Measurements from ENCODE around the gene HSDL2.

The HSDL2 gene

DNA sequence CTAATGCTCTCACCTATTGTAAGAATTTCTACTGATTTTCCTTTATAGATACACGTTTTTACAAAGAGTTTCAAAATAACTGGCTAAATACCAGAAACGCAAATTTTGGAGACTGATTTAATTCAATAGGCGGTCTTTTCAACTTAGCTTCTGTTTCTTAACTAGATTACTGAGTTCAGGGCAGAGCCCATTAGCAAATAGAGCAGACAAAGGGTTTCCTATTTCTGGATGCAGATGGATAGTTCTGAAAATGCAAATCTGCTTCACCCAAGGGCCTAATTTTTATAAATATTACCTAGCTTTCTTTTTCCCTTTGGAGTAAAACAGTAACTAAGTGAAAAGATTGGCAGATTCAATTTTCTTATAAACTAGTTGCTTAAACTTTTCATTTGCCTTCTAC lies 93.1 kb downstream of the HSDL2 start:
- no peak for DNase-seq

DNA sequence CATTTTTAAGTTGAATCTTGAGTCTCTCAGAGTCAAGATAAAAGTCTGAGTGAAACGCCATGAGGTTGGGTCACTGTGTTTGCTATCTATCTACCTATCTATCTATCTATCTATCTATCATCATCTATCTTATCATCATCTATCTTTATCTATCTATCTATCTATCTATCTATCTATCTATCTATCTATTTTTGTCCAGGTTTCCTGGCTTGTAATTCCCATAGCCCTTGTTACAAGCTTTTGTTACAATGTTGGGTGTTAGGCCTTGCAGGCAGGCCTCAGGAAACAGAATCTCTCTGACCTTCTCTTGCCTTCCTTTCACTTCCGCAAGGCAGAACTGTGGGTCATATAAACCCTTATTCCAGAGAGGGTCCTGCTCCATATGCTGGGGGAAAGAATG lies 94.1 kb downstream of the HSDL2 start:
- no peak for DNase-seq

DNA sequence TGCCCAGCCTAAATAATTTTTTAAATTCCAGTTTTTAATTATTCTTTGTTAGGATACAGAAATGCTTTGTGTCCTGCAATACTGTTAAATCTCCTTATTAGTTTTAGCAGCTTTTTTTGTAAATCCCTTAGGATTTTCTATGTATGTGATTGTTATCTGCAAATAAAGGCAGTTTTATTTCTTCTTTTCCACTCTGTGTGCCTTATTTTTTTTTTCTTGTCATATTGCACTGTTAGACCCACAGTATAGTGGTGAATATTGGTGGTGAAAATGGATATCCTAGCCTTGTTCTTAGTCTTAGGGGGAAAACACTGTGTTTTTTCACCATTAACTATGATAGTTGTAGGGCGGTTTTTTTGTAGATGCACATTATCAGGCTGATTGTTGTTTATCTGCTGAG lies 95.4 kb downstream of the HSDL2 start:
- no peak for DNase-seq

DNA sequence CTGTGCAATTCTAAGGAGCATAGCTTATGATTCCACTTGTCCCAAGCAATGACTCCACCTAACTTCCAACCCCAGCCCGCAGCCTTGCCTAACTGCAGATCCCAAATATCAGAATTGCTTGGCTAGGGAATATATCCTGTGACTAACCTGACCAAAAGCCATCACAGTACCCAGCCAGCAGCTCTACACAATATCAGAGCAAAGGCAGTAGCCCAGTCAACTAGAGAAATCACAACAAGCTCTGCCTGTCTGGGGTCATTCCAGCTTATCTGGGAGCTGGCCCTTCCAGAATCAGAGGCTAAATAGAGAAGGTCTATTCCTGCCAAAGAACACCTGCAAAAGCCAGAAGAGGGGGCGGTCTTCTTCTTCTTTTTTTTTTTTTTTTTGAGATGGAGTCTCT lies 97.4 kb downstream of the HSDL2 start:
- no peak for DNase-seq

DNA sequence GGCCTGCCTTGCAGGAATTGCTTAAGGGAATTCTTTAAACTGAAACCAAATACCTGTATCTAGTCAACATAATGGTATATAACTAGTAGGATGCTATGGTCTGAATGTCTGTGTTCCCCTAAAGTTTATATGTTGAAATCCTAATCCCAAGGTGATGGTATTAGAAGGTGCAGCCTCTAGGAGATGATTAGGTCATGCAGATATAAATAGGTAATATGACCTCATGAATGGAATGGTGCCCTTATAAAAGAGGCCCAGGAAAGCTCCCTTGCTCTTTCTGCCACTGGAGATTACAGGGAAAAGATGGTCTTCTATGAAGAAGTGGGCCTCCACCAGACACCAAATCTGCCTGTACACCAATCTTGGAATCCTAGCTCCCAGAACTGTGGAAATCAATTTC lies 99.3 kb downstream of the HSDL2 start:
- no peak for DNase-seq

DNA sequence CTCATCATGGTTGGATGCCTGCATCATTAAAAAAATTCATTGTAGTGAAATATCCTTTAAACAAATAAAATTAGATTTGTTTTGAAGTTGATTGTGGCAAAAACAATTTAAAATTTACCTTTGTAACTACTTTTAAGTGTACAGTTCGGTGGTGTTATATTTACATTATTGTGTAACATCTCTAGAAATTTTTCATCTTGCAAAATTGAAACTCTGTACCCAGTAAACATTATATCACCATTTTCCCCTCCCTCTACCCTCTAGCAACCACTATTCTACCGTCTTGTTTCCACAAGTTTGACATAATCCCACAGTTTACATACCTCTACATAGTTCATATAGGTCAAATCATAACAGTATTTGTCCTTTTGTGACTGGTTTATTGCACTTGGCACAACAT lies 104.7 kb downstream of the HSDL2 start:
- no peak for DNase-seq

DNA sequence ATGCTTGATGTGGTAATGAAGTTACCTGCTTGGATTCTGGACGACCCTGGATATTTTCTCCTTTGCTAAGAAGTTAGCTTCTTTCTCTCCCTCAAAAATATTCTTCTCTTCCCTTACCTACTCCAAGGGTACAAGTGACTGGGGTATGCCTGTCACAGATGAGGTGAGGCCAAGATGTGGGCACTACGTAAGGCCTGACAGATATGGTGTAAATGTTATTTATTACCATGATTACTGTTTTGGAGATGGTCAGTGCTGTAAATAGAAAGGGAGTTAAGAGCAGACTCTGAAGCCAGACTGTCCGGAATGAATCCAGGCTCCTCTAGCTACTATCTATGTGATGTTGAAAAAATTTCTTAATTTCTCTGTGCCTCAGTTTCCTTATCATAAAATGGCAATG lies 105.7 kb downstream of the HSDL2 start:
- DNase-seq, result no peak

DNA sequence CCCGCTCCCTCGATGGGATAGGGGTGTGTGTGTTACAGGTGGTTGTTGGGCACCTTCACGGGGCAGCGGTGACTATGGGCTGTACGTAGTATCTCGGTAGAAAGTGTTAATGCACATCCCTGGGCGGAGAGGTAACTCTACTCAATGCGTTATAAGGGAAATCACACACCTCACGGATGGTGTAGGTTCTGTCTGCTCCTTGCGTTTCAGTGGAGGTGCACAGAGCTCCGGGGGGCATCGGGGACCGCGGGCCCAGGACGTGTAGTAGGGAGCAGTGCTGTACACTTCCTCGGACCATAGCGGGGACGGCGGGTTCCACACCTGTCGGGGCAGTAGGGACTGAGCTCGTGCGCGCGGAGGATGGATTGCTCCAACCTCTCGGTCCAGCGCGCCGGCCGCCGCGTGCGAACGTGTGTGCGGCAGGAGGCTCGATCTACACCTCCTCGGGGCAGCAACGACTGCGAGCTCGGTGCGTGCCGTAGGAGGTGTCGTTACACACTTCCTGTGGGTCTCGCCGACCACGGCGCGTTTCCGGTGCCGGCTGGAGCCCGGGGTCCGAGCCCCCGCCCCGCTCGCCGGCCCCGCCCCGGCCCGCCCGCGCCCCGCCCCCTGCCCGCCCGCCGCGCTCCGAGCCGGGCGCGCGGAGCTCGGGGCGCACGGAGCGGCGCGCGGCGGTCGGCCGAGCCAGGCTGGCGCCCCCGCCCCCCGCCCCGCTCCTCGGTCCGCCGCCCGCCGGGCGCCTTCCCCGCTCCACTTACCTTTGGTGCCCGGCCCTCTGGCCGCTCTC lies 106.5 kb downstream of the HSDL2 start, which contains the start of gene KIAA1958:
KIAA1958 (plus strand) TSS at position 607 of the 787 bp plus-strand sequence. CDS start 87,254 bp downstream, outside the sequence.
- peak; percentile 78 for DNase-seq

DNA sequence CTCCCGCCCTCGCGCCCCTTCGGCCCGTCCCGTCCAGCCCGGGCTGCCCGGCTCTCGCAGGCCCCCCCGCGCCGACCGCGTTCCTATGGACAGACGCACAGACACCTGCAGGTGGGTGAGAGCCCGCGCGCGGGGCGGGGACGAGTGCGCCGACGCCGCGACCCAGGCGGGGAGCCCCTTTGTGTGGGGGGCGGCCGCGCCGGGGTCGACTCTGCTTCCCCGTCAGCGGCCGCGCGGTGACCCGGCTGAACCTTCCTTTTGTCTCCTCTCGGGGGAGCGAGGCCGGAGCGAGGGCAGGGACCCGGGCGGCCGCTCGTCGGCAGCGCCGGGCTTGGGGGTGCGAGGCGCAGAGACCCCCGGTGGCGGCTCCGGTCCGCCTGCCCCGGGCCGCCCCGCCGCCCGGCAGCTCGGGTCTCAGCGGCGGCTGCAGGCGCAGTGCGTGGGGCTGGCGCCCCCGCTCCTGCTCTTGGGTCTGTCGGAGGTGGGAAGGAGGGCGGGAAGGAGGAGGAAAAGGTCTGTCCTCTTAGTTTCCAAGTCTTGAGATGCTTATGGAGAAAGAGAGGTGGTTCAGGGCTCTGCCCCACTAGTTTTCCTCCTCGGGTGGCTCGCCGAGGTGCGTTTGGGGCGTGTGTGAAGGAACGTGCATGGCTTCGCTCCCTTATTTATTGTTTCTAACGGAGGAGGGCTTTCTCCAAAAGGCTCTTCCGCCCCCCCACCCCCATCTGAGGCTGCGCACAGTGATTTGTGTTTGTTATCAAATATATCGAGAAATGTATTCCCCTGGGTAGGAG lies 107.3 kb downstream of the HSDL2 start:
- DNase-seq, result peak; percentile 68

DNA sequence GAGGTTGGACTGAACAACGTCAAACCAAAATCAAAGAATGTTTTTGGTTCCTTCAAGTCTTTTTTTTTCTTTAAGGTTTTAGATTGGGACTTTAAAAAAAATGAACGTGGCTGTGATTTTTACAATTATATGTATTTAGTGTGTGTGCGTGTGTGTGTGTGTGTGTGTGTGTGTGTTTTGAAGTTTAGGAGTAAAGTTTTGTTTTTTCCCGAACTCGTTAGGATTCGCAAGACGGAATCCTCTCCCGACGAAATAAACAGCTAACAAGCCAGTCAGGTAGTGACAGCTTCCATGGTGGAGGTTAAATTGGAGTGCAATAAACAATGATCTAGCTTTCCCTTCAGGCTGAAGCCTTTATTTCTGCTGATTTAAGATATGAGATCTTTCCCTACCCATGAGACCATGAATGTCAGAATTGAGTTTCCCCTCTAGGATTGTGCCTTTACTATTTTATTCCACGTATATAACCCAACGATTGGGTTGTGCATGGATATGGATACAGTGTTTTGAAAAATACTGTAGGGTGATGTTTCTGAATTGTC lies 108.0 kb downstream of the HSDL2 start:
- DNase-seq, result no peak

DNA sequence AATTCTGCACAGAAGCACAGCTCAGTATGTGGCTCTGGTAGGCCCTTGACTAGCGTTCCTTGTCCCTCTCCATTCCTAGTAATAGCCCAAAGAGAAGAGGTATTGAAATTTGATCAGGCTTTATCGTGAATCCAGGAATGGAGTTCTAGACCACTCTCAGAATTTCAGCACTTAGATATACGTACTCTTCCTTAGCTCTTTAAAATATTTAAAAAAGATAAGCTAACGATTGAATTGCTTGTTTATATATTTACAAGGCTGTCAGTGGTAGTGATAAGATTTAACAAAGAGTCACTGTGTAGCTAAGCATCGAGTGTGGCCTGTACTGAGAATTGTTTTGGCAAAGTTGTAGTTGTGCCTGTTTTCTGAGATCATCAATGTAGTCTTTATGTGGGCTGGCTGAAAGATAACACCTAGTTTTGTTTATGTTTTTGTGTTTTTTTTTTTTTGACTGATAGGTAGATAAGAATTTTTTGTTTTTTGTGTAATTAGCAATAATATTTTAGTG lies 109.2 kb downstream of the HSDL2 start:
- no peak for DNase-seq

DNA sequence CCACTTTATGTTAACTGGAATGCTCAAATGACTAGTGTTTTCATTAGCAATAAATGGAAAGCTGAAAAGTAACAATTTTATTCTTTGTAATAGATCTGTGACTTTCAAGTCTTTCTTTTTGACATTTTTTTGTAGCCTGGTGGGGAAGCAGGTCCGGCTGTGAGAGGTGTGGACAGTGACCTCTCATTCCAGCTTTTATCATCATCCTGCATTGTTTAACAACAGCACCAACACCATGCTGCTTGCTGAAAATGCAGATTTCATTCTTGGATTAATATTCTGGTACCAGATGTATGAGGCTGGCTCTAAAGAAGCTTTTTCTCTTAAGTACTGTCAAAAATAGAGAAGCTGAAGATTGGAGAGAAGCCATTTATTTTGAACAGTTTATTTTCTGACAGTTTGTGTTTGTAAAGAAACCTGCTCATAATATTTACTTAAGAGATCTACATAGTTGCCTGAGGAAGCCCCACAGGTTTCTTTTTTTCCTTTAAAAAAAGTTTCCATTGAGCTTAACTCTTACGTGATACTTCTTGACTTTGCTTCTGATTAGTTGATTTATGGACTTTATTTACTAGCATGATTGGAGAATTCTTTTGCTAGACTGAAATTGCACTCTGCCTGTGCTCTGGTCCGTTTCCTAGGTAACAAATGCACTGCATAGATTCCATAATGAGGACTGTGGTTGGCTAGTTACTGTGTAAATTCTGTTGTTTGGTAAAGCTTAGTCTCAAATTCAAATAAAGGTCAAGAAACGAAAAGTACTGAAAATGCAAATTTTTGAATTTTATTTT lies 110.2 kb downstream of the HSDL2 start:
- DNase-seq, result no peak

DNA sequence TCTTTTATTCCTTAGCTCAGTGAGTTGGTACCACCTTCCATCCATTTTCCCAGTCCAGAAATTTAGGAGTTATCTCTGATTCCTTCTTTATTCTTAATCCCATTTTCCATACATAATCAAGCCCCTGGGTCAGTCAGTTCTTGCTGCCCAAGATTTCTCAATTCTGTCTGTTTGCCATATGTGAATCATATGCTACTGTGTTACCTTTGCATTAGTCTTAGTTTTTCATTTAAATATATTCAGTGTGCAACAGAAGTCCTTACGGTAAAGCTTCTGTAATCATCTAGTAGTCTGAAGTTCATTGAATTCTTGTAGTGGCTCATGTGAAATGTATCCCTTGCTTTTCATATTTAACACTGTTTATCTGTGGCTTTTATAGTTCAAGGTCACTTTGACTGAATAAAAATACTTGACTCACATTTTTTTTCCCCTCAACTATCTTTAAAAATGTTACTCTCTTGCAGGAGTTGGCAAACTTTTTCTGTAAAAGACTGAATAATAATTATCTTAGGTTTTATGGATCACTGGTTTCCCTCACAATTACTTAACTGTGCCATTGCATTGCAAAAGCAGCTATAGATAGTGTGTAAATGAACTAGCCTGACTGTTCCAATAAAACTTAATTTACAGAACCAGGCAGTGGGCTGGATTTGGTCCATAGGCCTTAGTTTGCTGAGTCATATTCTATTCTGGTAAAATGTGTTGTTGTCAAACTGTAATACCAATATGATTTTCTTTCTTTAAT lies 113.7 kb downstream of the HSDL2 start:
- no peak for DNase-seq

DNA sequence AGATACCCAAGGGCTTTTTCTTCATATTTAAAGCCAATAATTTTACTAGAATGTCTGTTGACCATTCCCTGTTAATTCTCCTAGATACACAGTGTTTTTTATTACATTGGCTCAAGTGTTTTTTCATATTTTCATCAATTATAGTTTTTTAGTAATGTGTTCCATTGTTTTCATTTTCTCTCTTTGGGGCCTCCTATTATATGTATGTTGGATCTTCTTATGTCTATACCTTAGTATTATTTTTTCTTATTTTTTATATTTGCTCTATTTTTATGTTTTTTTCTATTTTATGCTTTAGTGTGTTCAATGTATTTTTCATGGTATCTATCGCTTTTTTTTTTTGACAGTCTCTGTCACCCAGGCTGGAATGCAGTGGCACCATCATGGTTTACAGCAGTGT lies 114.2 kb downstream of the HSDL2 start:
- no peak for DNase-seq

DNA sequence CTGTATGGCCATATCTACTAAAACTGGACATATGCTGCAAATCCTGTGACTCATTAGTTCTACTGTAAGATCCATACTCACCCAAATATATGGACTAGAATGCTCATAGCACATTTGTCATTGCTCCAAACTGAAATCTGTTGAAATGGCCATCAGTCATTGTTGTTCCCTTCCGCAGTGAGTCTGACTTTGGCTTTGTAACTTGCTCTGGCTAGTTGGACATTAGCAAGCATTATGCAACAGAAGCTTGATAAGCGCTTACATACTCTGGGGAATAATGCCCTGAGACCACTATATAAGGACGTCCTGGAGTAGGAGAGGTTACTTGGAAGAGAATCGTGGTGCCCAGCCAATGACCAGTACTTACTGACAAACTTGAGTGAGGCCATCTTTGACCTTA lies 115.7 kb downstream of the HSDL2 start:
- DNase-seq, result no peak

DNA sequence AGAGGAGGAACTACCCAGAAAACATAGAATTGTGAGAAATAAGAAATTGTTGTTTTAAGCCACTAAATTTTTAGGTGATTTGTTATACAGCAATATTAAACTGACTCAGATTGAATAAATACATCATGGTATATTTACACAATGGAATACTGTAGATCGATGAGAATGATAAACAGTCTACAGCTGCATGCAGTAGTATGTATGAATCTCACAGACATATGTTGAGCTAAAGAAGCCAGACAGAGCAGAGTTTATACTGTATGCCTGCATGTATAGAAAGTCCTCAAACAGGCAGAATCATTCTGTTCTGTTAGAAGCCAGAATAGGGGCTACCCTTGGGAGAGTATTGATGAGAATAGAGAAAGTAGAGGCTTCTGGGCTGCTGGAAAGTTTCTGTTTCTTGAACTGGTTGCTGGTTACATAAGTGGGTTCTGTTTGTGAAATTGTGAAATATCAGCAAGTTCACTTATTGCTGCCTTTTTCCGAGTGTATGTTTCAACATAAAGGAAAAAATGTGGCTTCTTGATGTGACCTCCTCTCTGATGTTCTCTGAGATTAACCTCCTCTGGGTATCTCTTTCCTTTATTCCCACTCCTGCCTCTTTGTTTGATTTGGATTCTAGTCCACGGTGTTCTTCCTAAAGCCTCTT lies 116.3 kb downstream of the HSDL2 start:
- no peak for DNase-seq

DNA sequence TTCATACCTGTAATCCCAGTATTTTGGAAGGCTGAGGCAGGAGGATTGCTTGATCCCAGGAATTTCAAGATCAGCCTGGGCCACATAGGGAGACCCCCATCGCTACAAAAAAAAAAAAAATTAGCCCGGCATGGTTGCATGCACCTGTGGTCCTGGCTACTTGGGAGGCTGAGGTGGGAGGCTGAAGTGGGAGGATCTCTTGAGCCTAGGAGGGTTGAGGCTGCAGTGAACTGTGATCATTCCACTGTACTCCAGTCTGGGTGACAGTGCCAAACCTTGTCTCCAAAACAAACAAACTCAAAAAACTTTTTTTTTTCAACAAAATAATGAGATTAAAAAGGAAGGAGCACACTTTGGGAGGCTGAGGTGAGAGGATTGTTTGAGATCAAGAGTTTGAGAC lies 120.9 kb downstream of the HSDL2 start:
- DNase-seq, result no peak

DNA sequence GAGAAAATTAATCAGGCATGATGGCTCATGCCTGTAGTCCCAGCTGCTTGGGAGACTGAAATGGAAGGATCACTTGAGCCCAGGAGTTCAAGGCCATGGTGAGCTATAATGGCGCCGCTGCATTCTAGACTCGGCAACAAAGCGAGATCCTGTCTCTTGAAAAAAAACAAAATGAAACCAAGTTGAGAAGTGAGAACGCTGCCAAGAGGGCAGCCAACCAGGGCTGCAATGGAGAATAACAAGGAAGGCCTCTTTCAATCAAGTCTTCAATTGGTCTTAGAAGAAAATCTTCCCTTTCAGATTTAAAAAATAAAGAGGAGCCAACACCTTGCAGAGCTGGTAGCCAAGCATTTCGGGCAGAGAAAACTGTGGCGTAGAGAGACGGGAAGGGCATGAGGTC lies 121.4 kb downstream of the HSDL2 start:
- no peak for DNase-seq

DNA sequence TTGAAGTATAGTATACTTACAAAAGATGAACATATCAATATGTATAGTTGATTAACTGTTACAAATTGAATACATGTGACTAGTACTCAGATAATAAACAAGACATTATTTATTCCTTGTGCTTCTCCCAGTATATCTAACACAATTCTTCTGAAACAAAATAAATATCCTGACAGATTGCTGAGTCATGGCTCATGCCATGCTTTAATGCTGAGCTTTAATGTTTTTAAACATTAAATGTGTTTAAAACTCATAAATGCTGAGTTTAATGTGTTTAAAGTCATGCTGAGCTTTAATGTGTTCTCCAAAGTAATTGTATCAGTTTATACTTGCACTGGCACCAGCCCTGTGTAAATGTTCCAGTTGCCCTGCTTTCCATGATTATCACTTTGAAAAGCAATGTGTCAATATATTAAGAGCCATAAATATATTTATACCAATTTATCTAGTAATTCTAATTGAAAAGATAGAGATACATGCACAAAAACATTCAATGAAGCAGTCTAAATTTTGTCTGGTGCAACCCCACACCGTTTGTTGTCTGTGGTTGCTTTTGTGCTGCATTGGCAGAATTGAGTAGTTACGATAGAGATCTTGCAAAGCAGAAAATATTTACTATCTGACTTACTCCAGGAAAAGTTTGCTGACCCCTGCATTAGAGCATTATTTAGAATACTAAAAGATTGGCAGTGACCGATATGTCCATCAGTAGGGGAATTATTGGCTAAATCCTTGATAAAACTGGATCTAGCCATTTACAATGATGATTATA lies 122.5 kb downstream of the HSDL2 start:
- no peak for DNase-seq

DNA sequence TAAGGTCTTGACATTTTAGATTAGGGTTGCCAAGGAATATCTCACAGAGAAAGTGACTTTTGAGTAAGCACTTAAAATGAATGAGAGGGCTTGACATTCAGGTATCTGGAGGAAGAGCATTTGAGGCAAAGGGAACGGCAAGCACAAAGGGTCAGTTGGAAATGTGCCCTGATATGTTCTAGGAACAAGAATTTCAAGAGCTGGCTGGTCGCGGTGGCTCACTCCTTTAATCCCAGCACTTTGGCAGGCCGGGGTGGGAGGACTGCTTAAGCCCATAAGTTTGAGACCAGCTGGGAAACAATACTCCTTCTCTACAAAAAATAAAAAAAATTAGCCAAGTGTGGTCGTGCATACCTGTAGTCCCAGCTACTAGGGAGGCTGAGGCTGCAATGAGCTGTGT lies 123.3 kb downstream of the HSDL2 start:
- DNase-seq, result no peak

DNA sequence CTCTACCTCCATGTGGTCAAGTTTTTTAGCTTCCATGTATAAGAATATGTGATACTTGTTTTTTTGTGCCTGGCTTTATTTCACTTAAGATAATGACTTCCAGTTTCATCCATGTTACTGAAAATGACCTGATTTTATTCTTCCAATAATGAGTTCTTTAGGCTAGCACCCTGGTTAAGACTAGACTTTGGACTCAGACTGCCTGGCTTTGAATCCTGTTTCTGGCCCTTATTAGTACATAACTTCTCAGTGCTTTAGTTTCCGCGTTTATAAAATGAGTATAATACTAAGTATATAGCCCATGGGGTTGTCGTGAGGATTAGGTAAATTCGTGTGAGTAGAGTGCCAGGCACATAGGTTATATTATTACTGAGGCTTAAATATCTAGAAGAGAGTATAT lies 125.2 kb downstream of the HSDL2 start:
- DNase-seq, result no peak

All from activated T-cell treated with anti-CD3 and anti-CD28 coated beads, Interleukin-2, amount 50 U/mL, for 1 hour (primary cell).